ENCODE measurements around the gene CABCOCO1.

Gene CABCOCO1

DNA sequence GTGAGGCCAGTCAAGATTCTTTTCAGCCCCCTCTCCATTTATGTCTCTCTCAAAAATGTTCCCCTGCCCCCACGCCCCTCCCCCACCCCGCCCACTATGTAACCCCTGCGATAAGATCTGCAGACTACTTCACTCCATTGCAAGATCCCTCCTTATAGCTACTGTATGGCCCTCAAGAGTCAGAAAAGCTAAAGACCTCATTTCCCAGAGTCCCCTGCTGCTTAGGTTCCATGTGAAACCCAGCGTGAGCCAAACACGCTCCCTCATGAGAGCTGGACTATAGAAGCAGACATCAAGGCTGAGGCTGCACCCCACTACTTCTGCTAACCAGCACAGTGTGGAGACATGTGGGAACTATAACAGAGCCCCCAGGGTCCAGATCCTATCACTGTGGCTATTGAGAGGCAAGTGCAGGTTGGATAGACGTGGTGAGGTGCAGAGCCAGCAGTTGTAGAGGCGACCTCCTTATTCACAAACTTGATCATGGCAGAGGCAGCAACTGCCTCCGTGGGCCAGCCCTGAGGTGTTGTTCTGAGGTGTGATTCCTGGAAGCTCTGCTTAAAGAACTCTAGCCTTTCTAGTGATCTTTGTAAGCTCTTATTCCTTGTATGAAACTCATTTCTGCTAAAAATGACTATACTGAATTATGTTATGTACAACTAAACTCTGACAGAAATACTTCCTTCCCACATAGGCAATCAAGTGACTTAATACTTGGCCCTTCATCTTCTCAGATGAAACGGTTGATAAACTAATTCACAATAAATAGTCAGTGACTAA is 121.8 kb downstream of the CABCOCO1 start:
- no peak for DNase-seq

DNA sequence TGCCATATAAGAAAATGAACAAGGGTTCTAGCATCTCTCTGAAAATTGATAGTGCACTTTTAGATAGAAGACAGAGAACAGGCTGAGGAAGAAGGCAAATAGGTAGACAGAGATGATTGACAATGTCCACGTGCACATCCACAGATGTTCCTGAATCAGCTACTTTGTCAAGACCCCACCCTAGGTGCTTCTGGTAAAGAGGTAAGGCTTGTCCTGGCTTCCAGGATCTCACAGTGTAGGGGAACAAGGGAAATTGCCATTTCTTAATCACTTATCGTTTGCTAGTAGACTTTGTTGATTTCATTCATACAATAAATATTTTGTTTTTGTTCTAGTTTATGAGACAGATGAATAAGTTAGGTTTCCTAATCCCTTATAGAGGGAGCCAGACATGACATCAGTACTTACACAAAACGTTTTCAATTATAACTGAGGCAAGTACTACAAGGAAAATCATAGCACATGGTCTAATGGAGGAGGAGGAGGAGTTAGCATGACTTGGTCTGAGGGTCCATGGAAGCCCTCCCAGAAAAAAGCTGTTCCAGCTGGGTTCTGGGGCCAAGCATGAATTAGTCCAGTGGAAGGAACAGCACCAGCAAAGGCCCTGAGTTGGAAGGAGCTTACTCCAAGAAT is 122.9 kb downstream of the CABCOCO1 start:
- no peak for DNase-seq

DNA sequence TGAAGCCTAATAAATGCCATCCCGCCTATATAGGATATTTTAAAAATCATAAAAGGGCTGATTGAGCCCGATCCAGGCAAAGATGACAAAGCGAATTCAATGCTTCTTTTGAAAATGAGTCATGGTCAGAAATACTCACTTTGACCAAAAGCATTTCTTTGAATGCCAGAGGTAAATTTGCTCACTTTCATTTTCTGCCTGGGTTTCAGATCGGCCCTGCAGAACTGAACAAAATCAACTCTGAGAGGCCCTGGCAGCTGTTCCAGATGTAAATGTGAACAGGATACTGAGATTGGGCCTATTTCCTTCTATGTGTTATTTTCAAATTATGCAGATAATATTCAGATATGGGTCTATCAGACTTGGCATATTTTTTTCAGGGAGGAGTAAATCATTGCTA is 124.0 kb downstream of the CABCOCO1 start:
- DNase-seq, result no peak

DNA sequence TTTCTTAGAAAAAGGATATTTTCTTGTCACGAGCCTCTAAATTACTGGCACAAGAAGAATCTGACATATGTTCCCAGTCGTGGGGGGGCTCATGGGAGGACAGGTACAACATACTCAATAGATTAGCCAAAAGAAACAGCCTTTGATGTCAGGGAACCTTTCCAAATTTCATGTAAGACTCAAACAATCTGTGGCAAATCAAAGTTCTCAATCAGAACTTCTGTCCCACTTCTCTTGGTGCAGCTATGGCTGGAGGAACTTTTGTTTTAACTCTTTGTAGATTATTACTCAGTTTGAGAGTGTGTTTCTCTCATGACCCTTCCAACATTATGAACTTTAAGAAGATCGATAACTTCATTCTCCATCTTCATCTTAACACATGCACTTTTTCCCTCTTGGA is 124.4 kb downstream of the CABCOCO1 start:
- no peak for DNase-seq

DNA sequence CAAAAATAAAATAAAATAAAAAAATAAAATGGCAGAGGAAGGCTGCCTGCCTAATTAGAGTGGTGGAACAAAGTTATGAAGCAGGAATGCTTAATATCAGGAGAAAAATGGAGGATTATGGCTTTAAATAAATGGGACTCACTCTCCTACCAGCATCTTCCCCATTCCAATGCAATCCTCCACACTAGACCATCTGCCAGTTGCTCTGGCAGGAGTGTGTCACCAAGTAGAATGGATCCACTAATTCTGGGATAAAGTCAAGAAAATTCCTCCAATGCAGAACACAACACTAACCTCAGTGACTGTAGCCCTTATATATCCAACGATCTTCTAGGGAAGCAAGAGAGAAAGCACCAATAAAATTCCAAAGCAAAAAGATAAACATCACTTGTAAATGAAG is 126.3 kb downstream of the CABCOCO1 start:
- DNase-seq, result no peak

DNA sequence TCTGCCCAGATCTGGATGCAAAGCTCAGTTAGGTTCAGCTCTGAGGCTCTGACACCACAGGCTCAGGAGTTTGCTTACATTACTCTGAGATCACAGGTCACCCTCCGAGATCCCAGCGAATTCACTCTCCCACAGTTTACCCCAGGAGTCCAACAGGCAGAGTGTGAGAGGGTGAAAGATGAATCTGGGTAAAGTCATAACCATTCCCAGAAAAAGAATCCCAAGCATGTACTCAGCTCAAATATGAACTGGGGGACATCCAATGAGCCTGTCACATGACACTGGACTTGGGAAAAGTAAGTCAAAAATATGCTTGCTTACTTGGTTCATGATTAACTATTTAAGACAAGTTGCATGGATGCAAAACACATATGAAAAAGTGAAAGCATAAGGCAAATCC is 128.5 kb downstream of the CABCOCO1 start:
- DNase-seq, result no peak

DNA sequence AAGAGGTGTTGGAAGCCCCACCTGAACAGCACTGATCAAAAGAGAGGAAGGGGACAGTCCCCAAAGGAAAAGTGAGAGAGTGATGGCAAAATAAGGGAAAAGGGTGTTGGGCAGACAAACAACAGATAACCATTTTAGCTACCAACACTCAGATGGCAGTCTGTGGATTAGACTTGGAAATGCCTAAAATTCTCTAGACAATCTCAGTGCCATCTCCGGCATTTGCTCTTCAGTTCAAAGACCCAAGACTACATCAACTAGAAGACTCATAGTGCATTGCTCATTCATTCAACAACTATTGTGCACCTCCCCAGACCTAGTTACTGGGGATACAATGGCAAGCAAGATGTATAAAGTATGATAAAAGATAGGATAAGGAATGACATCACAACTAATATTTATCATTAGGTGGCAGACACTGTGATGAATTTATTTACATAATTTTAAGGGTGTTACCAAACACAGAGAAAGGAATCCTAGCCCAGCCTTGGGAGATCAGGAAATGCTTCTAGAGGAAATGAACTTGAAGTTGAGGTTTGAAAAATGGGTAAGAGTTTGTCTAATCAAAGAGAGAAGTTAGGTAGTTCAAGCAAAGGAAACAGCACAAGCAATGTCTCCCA is 129.5 kb downstream of the CABCOCO1 start:
- no peak for DNase-seq

DNA sequence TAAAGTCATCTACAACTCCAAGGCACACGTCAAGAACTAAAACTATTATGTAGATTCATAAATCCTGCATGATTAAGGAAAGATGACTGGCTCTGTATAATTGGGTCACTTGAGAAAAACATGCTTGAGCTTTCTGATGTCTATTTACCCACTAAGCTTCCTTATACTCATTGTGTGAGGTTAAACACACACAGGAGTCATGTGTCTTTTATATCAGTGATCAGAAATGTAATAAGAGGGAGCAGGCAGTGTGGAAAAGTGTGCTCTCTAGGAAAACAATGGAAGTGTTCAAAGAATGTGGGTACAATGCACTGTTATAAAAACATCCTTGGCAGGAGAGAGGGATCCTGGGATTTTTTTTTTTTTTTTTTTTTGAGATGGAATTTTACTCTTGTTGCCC is 130.2 kb downstream of the CABCOCO1 start:
- DNase-seq, result no peak

DNA sequence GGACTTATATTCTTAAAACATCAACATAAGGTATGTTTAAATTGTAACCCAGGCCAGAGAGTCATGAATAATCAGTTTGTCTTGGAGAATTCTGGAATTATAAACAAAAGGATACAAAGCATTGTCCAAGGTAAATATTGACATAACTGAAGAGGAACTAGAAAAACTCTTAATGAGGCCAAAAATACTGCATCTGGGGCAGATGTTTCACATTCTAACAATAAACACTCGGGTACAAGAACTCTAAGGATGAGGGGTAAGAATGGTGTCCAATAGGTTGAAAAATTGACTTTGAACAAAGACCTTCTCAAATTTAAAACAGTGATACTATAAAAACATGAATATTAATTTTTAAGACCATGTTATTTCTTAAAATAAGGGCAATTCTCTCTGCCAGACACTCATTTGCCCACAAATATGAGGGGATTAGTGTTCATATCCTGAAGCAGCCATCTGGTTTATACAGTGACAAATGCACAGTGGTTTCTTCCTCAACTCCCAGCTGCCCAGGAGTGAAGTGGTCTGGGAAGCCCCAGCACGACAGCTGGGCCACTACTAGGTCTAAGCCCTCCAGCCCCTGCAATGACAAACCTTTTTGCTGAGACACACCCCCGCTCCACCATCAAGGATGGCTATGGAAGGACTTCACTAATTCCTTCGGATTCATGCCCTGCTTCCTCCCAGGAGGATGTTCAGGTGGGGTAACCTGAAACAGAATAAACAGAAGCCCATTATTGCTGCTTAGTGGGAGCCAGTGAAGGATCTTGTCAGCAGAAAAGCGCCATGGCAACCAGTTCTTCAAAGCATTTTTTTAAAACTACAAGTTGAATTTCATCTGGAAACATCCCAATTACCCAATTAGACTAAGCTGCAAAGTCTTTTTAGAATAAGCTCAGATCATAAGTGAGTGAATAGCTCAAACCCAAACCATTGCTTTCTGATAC is 131.3 kb downstream of the CABCOCO1 start:
- DNase-seq, result no peak

DNA sequence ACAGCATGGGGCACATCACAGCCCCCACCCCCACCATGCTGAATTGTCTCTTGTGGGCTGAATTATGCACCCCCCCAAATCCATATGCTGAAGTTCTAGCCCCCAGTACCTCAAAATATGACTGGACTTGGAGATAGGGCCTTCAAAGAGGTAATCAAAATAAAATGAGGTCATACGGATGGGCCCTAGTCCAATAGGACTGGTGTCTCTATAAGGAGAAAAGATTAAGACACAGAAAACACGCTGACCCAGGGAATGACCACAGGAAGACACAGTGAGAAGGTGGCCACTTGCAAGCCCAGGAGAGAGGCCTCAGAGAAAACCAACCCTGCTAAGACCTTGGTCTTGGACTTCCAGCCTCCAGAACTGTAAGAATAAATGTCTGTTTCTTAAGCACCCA is 132.4 kb downstream of the CABCOCO1 start:
- no peak for DNase-seq

DNA sequence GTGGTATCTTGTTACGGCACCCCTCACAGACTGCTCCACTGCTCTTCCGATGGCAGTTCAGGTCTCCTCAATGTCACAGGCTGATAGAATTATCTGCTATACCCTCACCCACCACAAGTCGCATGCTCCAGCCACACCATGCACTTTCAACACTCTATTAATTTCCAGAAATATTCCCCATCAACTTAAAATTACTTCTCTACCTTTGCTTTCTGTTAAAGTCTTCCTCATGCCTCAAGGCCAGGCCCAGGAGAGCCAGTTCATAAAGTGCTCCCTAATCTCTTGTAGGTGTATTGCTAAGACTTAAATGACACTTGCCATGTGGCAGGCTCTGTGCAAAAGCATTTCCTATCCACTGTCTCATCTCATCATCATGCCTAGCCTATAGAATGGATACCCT is 132.8 kb downstream of the CABCOCO1 start:
- DNase-seq, result no peak

DNA sequence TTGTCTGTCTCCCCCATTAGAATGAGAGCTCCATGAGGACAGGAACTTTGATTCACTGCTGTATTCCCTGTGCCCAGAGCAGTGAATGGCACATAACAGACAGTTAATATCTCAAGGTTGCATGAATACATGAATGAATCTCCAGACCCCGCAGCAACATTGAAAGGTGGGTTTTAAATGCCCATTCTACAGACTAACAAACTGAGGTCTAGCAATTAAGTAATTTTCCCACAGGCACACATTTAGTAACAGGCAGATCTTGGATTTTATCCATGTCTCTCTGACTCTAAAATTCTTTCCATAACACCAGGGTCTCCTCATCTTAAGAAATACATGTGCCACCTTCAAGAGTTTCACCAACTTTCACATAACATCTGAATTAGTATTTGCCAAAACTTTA is 134.1 kb downstream of the CABCOCO1 start:
- DNase-seq, result no peak

DNA sequence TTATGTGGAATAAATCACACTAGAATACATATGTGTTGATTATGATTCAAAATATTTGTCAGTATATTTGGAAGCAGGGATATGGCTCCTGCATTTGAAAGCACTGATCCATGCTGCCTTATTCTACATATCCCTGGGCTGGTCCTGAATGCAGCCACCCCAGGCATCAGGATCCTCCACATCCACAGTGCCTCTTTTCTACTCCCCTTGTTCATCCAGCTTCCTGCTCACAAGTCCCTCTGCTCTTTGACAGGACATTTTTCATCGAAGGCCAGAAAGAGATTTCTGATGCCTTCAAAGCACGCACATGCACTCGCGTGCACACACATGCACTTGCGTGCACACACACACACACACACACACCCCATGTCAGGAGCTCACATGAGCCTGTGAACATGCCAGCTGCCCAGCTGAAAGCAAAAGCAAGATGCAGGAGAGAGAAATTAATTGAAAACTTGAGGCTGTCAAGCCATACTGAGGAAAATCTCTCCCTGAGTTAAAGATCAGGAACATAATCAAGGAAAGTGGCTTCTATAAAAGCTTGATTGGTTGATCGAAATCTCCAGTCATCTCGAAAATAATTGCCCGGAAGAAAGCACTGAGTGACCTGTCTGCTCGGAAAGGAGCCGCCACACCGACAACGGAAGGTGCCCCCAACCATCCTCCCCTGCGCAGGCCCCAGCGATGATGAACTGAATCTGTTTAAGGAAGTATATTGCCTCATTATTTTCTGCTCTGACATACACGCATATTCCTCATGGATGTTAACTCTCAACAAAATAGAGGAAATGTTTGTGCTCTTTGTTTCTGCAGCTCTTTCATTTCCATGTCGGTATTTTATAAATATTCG is 134.8 kb downstream of the CABCOCO1 start:
- no peak for DNase-seq

DNA sequence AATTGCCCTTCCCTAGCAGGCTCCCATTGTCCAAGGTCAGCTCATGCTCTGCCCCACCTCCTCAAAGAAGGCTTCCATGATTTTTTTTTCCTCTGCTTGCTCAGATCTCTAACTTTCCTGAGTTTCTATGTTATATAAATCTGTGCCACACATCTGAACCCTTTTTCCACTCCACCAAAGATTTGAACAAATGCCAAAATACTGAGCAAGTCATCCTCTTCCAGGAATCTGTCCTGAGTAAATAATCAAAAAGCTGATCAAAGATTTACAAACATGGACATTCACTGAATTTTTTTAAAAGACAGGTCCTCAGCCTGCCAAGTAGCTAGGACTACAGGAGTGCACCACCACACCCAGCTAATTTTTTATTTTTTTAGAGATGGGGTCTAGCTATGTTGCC is 136.0 kb downstream of the CABCOCO1 start:
- DNase-seq, result no peak

DNA sequence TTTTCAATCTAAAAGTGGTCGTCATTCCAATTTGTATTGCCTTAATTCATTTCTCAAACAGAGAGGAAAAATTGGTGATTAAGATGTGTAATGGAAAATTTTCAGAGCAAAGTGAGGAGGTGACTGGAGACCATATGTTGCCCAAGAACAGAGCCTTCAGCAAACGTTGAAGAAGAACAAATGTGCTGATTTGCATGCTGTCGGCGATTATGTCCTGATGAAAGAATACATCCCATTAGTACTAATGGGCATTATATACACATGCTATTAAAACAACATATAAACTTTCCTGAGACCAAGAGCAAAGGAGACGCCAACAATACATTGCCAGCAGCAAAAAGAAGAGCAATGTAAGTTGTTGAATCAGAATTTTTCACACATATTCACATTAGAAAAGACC is 138.8 kb downstream of the CABCOCO1 start:
- peak in 1 of 56 donors; percentile 4 for DNase-seq

DNA sequence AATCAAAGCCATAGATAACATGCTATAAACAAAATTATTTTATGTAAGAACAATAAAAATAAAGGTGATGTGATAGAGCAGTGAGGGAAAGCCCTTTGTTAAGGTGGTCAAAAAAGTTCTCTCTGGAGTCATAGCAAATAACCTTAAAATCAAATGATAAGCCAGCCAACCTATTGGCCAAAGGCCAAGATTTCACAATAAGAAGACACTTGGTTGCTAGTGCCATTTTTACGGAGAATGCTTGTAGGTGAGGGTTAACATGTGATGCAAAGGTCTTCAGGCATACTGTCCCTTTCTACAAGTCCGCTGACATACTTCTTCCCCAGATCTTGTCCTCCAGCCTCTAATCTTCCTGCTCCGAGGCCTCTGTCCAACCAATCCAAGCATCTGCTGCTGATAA is 140.5 kb downstream of the CABCOCO1 start:
- no peak for DNase-seq

DNA sequence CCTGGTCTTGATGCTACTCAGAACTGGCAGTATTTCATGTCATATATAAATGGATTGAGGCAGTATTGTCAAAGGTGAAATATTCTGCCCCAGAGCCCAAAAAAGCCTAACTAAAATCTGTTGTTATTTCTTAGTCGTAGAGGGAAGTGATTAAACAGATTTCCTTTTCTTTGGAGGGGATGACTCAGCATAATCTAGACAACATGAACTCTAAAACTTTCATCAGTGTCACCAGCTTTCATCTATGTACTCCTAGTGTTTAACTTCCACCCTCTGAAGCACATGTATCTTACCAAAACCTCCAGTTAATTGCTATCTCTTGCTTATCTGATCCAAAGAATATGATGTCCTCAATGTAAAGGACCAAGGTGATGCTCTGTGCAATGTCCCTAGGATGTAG is 141.7 kb downstream of the CABCOCO1 start:
- no peak for DNase-seq

DNA sequence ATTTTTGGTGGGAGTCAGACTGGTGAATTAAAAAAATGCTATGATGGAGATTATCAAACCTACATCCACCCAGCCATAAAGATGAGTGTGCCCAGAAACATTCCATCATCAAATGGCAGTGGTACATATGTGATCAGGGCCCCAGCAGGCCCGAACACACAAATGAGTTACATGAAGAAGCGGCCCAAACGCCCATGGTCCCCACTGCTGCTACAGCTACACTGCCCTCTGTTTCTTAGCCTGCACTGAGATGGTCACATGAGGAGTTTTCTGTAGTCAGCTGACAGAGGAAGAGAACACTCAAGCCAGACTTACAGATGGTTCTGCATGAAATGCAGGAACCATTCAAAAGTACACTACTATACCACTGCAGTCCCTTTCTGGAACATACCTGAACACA is 142.4 kb downstream of the CABCOCO1 start:
- DNase-seq, result no peak

DNA sequence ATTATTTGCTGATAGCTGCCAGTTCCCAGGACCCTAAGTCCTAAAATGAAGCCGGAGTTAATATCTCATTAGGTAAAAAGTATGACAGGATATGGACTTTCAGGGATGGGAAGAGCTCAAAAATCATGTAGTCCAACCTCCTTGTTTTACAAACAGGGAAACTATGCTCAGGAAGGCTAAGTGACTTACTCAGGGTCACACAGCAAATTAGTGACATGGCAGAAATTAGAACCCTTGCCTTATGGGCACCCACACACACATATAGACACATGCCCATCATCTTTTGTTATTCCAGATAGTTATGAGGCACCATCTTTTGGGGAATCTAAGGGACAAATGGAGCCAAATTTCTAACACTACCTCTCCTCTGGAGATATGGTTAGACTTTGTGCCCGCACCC is 147.5 kb downstream of the CABCOCO1 start:
- DNase-seq, result no peak

DNA sequence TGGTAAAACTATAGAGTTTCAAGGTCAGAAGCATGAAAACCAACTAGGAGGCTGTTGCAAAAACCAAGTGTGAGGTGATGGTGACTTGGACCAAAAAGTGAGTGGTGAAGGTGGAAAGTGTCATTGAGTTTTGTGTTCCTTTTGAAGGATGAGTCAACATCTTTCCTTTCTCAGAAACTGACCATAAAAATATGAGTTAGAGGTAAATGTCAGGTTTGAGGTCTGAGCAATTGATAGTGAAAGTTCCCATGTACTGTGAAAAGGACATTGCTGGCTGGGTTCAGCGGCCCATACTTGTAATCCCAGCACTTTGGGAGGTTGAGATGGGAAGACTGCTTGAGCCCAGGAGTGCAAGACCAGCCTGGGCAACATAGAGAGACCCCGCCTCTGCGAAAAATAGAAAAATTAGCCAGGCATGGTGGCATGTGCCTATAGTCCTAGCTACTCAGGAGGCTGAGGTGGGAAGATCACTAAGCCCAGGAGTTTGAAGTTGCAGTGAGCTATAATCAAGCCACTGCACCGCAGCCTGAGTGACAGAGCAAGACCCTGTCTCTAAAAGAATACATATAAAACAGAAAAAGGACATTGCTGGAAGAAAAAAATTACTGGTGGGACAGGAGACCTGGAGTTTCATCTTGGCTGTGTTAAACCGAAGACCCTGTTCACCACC is 149.5 kb downstream of the CABCOCO1 start:
- no peak for DNase-seq
